ENCODE measurements around the gene SERINC5.

SERINC5 gene

GRCh38 chr5:80067016-80067415, 188.8 kb downstream of the SERINC5 start:
- DNase-seq (ENCODE audit: low spot score), result no peak

- no peak for DNase-seq (ENCODE audit: low spot score)
Observed at GRCh38 chr5:80064124-80064523, 191.7 kb downstream of the SERINC5 start.

All from AG20443 (cell line).